BJ (cell line): Measurements from ENCODE around the gene DRD3. TPM values are rescaled to one million over a fixed set of nuclear protein-coding genes. Genes with fewer than 3 reads are reported as not detected.
A peak's percentile ranks its signal among the peaks of the same experiment; 100 is the strongest.

ENCODE experiments used
- CTCF ChIA-PET: fragments of 350-600 bp; formaldehyde crosslinking; extraction: SDS; loops from one replicate; lab custom pipeline; 2021; ENCODE audit warnings: antibody characterized with exemption, inconsistent platforms; lab: Yijun Ruan, JAX
- POLR2A ChIA-PET: fragments of 300-600 bp; sonication (Branson Sonifier 250); formaldehyde crosslinking; extraction: SDS; loops from one replicate; lab custom pipeline; 2021; ENCODE audit warnings: antibody characterized with exemption; lab: Charles Lee
- DNase-seq: peaks from one replicate; pipeline ENCODE4 v3.0.0-alpha.2; 2011; ENCODE audit warnings: low read depth
- H3K27me3 ChIP-seq: 2 replicates; pipeline ENCODE4 v1.6.0; 2011; ENCODE audit warnings: low read length; ENCODE audit not compliant: control insufficient read depth, insufficient read depth
- H3K36me3 ChIP-seq: 2 replicates; pipeline ENCODE4 v1.5.1; 2011; ENCODE audit warnings: low read length; ENCODE audit not compliant: control insufficient read depth, insufficient read depth
- H3K4me3 ChIP-seq: 2 replicates; pipeline ENCODE4 v1.5.1; 2011; ENCODE audit warnings: low read depth, mild to moderate bottlenecking, control low read depth, low read length
- polyA plus RNA-seq: library from polyadenylated mRNA; depleted of rRNA; stranded (reverse); fragments of >200 nt; gene quantifications from 2 replicates; pipeline ENCODE4 v1.2.3, GENCODE V29; 2011
- TF ChIP-seq, protein P1 (sequence below): IDR thresholded peaks from 2 replicates; pipeline ENCODE4 v1.5.1; 2011; ENCODE audit warnings: low read depth, mild to moderate bottlenecking, control low read depth, inconsistent platforms, low read length, moderate library complexity; ENCODE audit not compliant: insufficient read depth

Gene DRD3
- polyA plus RNA-seq, 1 experiment: not detected

DNA sequence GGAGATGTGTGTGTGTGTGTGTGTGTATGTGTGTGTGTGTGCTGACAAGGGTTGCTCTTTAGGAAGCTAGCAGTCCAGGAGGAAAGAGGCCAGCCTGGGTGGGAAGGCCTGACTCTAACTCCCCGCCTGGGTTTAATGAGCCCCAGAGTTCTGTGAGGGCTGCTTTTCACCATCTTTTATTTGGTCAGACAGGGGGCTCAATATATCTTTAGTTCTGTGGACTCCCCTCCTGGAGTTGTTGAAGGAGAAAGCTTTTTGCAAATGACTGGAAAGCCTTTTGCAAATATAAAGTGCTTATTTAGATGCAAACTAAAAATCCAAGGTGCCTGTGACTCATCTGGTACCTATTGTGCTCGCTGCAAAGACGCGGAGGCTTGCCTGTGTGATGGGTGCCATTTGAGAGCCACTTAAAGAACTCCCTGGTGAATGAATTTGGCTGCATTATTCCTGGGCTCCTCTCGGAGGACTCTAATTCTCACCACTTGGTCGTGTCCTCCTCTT is 24.5 kb downstream of the DRD3 start:
- POLR2A ChIA-PET: no interaction called here
- no peak for DNase-seq
- Histone ChIP-seq H3K4me3 (no peak overlapping the region), H3K27me3 (peaks cover 5% of the 10 kb centered on the region; the same call in 1 of the 2 replicates), H3K36me3 (no peaks in the 10 kb centered on the region)
- CTCF ChIA-PET: interaction anchor here (0.8 to 1.7 kb wide), 3 partner anchors 10 to 310 kb away, joined by 3 to 8 read pairs (median 3); no protein-coding TSS in a partner anchor
- TF ChIP-seq, protein P1, sequence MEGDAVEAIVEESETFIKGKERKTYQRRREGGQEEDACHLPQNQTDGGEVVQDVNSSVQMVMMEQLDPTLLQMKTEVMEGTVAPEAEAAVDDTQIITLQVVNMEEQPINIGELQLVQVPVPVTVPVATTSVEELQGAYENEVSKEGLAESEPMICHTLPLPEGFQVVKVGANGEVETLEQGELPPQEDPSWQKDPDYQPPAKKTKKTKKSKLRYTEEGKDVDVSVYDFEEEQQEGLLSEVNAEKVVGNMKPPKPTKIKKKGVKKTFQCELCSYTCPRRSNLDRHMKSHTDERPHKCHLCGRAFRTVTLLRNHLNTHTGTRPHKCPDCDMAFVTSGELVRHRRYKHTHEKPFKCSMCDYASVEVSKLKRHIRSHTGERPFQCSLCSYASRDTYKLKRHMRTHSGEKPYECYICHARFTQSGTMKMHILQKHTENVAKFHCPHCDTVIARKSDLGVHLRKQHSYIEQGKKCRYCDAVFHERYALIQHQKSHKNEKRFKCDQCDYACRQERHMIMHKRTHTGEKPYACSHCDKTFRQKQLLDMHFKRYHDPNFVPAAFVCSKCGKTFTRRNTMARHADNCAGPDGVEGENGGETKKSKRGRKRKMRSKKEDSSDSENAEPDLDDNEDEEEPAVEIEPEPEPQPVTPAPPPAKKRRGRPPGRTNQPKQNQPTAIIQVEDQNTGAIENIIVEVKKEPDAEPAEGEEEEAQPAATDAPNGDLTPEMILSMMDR: no peak

DNA sequence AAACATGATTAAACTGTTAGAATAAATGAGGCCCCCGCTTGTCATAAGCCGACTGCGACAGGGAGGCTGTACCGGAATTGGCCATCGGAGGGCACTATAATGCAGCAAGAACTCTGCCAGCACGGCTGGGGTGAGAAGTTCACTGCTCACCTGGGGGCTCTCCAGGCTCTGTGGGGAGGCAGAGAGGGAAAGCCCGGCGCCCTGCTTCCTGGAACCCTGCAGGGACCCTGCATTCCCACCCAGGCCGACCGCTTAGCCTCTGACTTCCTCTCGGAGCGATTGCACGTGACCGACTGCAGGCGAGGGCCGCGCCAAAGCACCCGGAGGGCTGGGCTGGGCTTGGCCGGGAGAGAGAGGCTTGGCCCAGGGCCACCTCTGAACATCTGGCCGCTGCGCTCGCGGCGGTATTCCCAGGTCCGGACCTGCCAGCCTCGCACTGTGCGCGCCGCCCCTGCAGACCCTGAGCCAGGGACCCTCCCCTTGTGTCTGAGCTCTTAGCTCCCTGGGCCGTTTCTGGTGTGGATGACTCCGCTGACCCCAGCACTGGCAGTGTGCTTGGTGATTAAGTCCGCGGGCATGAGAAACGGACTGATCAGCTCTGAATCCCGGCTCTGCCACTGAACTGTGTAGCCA is 26.2 kb downstream of the DRD3 start:
- peak; percentile 22 for DNase-seq
- ChIA-PET POLR2A (interaction anchor here (0.6 kb wide), 1 partner anchor 97 kb away, joined by 14 read pairs; no protein-coding TSS in a partner anchor), CTCF (interaction anchor here (0.6 to 1.4 kb wide), 14 partner anchors 8 to 1347 kb away, joined by 3 to 6 read pairs (median 3); no protein-coding TSS in a partner anchor)
- Histone ChIP-seq H3K36me3 (no peaks in the 10 kb centered on the region), H3K27me3 (peaks cover 2% of the 10 kb centered on the region; the same call in 1 of the 2 replicates), H3K4me3 (peak overlapping the region; percentile 47)
- TF ChIP-seq, protein P1: peak; percentile 95

- TF ChIP-seq, protein P1: no peak
- Histone ChIP-seq H3K27me3 (peaks cover 2% of the 10 kb centered on the region; the same call in 1 of the 2 replicates), H3K36me3 (no peaks in the 10 kb centered on the region), H3K4me3 (no peak overlapping the region)
- DNase-seq: no peak
- CTCF ChIA-PET: interaction anchor here (1.1 to 1.3 kb wide), 2 partner anchors 17 to 29 kb away, joined by 3 read pairs; no protein-coding TSS in a partner anchor
- POLR2A ChIA-PET: no interaction called here
These were observed 27.8 kb downstream of the DRD3 start for GRCh38 chr3:114151091-114151490.

DNA sequence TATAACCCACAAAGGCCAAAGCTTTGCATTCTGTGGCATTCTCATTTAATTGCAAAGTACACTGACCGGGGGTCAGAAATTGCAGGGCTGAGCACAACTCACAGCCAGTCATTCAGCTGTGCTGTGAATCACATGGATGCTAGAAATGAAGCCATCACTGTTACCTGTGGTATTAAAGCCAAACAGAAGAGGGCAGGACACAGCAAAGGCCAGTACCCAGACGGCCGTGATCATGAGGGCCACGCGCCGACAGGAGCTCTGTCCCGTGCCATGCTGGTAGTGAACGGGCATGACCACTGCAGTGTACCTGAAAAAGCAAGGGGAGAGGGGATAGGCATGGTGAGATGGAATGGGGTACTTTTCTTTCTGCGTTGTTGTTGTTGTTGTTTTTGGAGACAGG is 31.6 kb downstream of the DRD3 start:
- DNase-seq: no peak
- Histone ChIP-seq H3K4me3 (no peak overlapping the region), H3K27me3 (no peaks in the 10 kb centered on the region), H3K36me3 (no peaks in the 10 kb centered on the region)
- ChIA-PET POLR2A (no interaction called here), CTCF (no interaction called here)
- TF ChIP-seq, protein P1: no peak

GRCh38 chr3:114144909-114145688 is 33.8 kb downstream of the DRD3 start:
- peak; percentile 78 for DNase-seq
- ChIA-PET POLR2A (no interaction called here), CTCF (interaction anchor here (0.7 to 1.3 kb wide), 3 partner anchors 8 to 13 kb away, joined by 3 to 6 read pairs (median 3); no protein-coding TSS in a partner anchor)
- H3K27me3 ChIP-seq: 0 out of 2 replicates have a peak, but pooled peaks cover under 1% of the 10 kb centered on the region
- TF ChIP-seq, protein P1: no peak
- H3K4me3 ChIP-seq: no peak overlapping the region
- H3K36me3 ChIP-seq: no peaks in the 10 kb centered on the region
